ENCODE measurements around the gene CCHCR1. TPM values are rescaled to one million over a fixed set of nuclear protein-coding genes. Genes with fewer than 3 reads are reported as not detected.
A peak's percentile ranks its signal among the peaks of the same experiment; 100 is the strongest.

Gene CCHCR1
- total RNA-seq, 1 donor from 2014 or later = 23.2 TPM

- H2AFZ ChIP-seq (replicated peaks) = no peak overlapping the region
Observed at GRCh38 chr6:31096656-31097055, 60.9 kb downstream of the CCHCR1 start.

GRCh38 chr6:31096215-31096614 lies 61.4 kb downstream of the CCHCR1 start:
- no peak overlapping the region for H3K4me2 ChIP-seq
- no peak overlapping the region for H3K4me3 ChIP-seq
- H3K36me3 ChIP-seq = no peaks in the 10 kb centered on the region
- no peak for TF ChIP-seq EZH2 (IDR thresholded peaks at IDR 0.05)
- no peak for TF ChIP-seq EZH2phosphoT487 (IDR thresholded peaks at IDR 0.05)
- TF ChIP-seq CTCF (IDR thresholded peaks at IDR 0.05) = no peak
- H3K27ac ChIP-seq = no peak overlapping the region
- no peaks in the 10 kb centered on the region for H3K79me2 ChIP-seq (ENCODE audit: low read depth)
- H3K4me1 ChIP-seq = no peaks in the 10 kb centered on the region
- Mint-ChIP-seq H3K27me3 (ENCODE audit: insufficient read depth, low read depth) (peaks cover 2% of the 10 kb centered on the region), H3K9me3 (no peaks in the 10 kb centered on the region), H3K4me3 (peak overlapping the region; percentile 1), H3K36me3 (no peaks in the 10 kb centered on the region), H3K4me1 (no peaks in the 10 kb centered on the region), H3K27ac (no peak overlapping the region)
- DNase-seq (ENCODE audit: low spot score) = no peak
- H4K20me1 ChIP-seq (ENCODE audit: low read depth) = no peaks in the 10 kb centered on the region
- no peaks in the 10 kb centered on the region for H3F3A ChIP-seq (ENCODE audit: low read depth)
- no peaks in the 10 kb centered on the region for H3K27me3 ChIP-seq
- H3K9me3 ChIP-seq (ENCODE audit: low read depth) = no peaks in the 10 kb centered on the region
- no peak overlapping the region for H2AFZ ChIP-seq (replicated peaks)
- no peak overlapping the region for H3K9ac ChIP-seq

More at GRCh38 chr6:31096656-31097055, 60.9 kb downstream of the CCHCR1 start:
- peaks cover 2% of the 10 kb centered on the region for H3K27me3 Mint-ChIP-seq (ENCODE audit: insufficient read depth, low read depth)
- H3K27ac Mint-ChIP-seq = no peak overlapping the region
- H3K9me3 ChIP-seq (ENCODE audit: low read depth) = no peaks in the 10 kb centered on the region
- H3K4me1 ChIP-seq = no peaks in the 10 kb centered on the region
- no peaks in the 10 kb centered on the region for H3K4me1 Mint-ChIP-seq
- no peak overlapping the region for H3K4me2 ChIP-seq
- H3K27me3 ChIP-seq = no peaks in the 10 kb centered on the region
- no peak overlapping the region for H3K9ac ChIP-seq
- no peak overlapping the region for H3K4me3 Mint-ChIP-seq
- no peak for DNase-seq (ENCODE audit: low spot score)
- no peaks in the 10 kb centered on the region for H3K36me3 ChIP-seq
- no peak overlapping the region for H3K4me3 ChIP-seq
- H3K27ac ChIP-seq = no peak overlapping the region
- TF ChIP-seq CTCF (IDR thresholded peaks at IDR 0.05) (no peak), EZH2phosphoT487 (IDR thresholded peaks at IDR 0.05) (no peak), EZH2 (IDR thresholded peaks at IDR 0.05) (no peak)
- H3K79me2 ChIP-seq (ENCODE audit: low read depth) = no peaks in the 10 kb centered on the region
- H3F3A ChIP-seq (ENCODE audit: low read depth) = no peaks in the 10 kb centered on the region
- no peaks in the 10 kb centered on the region for H4K20me1 ChIP-seq (ENCODE audit: low read depth)
- H3K36me3 Mint-ChIP-seq = no peaks in the 10 kb centered on the region
- no peaks in the 10 kb centered on the region for H3K9me3 Mint-ChIP-seq

GRCh38 chr6:31094389-31094881 lies 63.2 kb downstream of the CCHCR1 start:
- Histone ChIP-seq H3K27ac (no peak overlapping the region), H3K9ac (no peak overlapping the region), H2AFZ (replicated peaks) (peak overlapping the region; percentile 6), H3K79me2 (ENCODE audit: low read depth) (no peaks in the 10 kb centered on the region), H3K36me3 (no peaks in the 10 kb centered on the region), H4K20me1 (ENCODE audit: low read depth) (no peaks in the 10 kb centered on the region), H3K4me2 (no peak overlapping the region), H3K4me3 (no peak overlapping the region), H3K27me3 (no peaks in the 10 kb centered on the region), H3K9me3 (ENCODE audit: low read depth) (no peaks in the 10 kb centered on the region), H3F3A (ENCODE audit: low read depth) (no peaks in the 10 kb centered on the region), H3K4me1 (no peaks in the 10 kb centered on the region)
- Mint-ChIP-seq H3K9me3 (no peaks in the 10 kb centered on the region), H3K27me3 (ENCODE audit: insufficient read depth, low read depth) (peaks cover 2% of the 10 kb centered on the region), H3K4me1 (no peaks in the 10 kb centered on the region), H3K4me3 (peak overlapping the region; percentile 25), H3K36me3 (no peaks in the 10 kb centered on the region), H3K27ac (peak overlapping the region; percentile 82)
- DNase-seq (ENCODE audit: low spot score) = no peak
- TF ChIP-seq EZH2phosphoT487 (IDR thresholded peaks at IDR 0.05) = no peak
- TF ChIP-seq CTCF (IDR thresholded peaks at IDR 0.05) = no peak
- TF ChIP-seq EZH2 (IDR thresholded peaks at IDR 0.05) = no peak

Measured in neural progenitor cell (in vitro differentiated cells).